NCI-H2107 treated with DMSO at 0.1 percent for 48 hours (cell line): ENCODE results near the gene TFR2.
A peak's percentile ranks its signal among the peaks of the same experiment; 100 is the strongest.

Source experiments
- DNase-seq: peaks from one replicate; lab custom pipeline; 2025; ENCODE audit not compliant: unreplicated experiment; lab: John Stamatoyannopoulos, UW

The TFR2 gene

DNA sequence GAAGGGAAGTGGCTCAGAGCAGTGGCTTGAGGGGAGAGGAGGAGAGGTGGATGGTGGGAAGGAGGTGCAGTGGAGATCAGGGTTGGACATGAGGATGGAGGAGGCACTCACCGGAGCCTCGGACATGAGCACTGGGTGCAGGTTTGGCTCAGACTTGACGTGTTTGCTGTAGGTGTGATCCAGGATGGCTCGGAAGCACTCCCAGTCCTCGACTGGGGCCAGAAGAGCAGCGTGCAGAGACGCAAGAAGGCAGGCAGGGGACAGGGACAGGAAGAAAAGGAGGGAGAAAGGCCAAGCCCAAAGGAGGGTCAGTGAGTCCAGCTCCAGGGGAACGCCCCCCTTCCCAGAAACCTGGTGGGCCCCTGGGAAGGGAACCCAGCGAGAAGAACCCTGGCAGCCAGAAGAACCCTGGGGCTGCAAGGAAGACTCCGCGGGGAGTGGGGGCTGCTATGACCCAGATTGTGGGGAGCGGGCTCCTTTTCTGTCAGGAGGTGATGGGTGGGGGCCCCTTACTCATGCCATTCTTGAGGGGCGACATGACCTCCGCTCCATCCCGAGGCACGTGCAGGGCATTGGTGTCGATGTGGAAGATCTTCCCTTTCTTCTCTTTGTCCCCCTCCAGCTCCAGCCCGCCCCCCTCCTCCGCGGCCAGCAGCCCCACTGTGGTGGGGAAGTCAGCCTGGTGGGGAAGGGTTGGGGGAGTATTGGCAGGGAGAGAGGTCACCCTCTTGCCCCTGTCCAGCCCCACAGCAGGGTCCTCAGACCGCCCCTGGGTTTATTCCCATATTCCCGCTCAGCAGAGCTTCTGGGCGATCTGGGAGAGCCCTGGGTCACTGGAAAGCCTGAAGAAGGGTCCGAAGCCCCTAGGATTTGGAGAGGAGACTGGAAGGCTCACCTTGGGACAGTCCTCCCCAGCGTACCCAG, 13.8 kb upstream of the TFR2 start:
- DNase-seq, result no peak

DNA sequence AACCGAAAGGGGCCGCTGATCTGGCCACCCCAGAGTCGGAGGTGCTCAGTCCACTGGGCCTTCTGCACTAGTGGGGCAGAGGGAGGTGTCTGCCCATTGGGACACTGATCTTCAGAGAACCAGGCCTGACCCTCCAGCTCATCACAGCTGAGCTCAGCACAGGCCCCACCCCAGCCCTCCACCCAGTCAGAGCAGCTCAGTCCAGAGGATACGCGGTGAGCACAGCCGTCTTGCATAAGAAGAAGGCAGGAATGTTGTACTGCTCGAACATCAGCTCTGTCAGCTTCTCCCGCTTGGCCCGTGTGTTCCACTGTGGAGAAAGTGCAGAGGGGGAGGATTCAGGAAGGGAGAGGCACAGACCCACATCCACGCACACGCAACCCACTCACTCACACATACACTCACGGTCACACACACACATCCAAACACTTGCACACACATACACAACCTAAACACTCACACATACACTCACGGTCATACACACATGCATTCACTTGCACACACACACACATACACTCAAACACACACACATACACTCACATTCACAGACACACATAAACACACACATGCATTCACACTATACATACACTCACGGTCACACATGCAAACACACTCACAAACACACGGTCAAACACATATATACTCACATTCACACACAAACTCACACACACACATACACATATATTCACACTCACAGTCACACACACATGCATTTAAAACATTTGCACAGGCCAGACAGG, 8.6 kb upstream of the TFR2 start:
- DNase-seq, result no peak

DNA sequence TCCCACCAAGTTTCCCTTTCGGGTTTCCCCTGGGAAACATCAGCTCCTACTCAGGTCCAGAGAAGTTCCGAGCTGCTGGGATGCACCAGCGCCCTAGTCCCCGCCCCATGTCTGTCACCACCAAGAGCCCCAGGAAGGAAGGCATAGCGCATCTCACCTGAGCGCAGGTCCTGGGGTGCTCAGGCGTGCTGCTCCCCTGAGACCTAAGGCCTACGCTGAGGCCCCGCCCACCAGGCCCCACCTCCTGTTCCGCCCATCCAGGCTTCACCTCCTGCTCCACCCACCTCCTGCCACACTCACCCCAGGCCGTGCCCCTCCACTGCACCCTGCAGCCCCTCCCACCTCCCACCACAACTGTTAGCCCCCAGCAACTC, 1.2 kb upstream of the TFR2 start:
- peak; percentile 19 for DNase-seq

DNA sequence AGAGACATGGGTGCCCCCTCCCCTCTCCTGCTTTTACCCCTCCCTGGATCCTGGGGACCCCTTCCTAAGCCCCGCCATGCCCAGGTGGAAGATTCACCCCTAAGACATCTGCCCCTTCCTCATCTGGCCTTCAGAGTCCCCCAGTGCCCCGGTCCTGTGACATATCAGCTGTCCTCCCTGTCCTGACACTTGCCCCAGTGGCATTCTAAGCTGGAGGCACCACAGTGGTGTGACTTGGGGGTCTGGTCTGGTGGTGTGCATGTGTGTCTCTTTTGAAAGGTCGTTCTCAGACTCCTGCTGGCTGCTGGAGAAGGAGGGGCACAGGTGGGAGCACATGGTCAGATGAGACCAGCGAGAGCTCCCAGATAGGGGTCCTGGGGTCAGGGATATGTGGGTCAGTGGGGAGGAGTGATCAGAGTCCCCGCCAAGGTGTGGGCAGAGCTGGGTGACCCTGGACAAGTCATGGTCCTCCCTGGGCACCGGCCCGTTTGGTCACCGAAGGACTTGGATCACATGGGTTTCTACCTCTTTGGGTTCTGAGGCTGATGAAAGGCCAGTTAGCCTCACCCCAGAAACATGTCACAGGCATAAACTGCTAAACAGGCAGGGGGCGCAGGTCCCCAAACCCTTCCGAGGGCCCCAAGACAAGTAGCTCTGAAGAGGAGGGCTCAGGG, 645 bp upstream of the TFR2 start:
- no peak for DNase-seq

DNA sequence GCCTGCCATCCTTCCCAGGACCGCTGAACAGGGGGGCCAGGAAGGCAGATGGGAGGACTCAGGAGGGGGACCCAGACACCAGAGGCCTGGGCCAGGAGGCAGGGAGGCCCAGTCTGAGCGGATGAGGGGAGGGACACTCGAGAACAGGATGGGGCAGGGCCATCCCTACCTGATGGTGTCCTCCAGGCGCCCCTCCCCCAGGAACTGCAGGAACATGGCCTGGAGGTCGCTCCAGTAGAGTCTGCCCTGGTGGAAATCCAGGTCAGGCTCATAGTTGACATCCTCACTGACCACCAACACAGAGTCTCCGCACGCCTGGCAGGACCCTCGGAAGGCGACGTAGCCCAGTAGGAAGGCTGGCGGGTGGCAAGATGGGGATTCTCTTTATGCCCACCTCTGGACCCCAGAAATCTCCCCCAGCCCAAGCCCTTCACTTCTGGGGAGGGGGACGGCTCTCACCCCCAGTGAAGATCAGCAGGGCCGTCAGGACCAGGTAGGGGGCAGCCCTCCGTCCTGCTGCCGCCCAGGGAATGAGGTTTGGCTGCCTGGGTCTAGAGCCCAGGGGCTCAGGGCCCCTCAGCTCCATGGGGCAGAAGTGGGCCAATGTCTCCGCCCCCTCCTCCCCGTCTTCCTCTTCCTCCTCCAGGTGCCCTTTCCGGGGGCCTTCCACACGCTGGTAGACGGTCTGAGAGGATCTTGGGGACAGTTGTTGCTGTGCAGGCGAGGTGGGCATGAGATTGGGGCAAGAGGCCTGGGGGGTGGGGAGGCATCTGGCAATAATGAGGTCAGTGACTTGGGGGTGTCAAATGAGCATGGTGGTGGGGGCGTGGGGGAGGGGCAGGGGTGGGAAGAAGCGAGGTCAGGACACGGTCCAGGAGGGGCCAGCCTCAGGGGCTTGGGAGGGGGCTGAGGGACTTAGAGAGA, 573 bp downstream of the TFR2 start:
- DNase-seq, result no peak

DNA sequence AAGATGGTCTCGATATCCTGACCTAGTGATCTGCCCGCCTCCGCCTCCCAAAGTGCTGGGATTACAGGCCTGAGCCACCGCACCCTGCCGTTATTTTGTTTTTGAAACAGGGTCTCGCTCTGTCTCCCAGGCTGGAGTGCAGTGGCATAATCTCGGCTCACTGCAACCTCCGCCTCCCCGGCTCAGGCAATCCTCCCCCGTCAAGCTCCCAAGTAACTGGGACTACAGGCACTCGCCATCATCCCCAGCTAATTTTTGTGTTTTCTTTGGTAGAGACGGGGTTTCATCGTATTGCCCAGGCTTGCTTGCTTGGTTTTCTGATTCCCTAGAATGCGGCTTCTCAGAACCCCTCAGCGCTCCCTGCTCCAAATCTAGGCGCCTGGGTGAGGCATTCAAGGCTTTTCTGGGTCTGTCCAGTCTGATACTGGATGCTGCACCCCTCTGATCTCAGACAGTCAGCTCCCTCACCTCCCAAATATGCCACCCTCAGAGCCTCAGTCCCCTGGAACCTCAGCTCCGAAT, 1.3 kb downstream of the TFR2 start:
- DNase-seq, result no peak

DNA sequence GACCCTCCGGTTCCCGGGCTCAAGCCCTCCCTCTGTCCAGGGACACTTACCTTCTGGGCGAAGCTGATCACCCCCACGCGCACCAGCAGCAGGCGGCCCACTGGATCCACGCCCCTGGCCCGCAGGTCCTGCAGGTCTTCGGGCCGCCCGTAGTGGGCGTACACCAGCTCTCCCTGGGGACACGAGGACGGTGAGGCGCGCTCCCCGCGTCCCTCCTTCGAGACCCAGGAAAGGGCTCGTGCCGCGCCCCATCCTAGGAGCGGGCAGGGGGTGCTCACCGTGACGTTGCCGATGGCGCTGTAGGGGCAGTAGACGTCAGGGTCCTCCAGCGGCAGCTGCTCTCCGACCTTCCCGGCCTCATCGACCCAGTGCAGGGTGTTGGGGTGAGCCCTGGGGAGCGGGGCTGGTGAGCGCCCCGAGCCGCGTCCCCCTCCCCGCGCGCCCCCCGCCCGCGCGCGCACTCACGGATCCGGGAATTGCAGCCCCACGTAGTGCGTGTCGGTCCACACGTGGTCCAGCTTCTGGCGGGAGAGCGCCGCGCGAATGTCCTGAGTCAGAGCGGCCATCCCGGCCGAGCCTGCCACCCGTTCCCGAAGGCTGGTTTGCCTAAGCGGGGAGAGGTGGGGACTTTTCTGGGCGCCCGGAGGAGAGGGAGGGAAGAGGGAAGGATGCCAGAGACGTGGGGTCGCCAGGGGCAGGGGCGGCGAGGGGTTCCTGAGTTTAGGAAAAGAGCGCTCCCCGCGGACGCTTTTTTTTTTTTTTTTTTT, 8.2 kb downstream of the TFR2 start:
- DNase-seq, result no peak

DNA sequence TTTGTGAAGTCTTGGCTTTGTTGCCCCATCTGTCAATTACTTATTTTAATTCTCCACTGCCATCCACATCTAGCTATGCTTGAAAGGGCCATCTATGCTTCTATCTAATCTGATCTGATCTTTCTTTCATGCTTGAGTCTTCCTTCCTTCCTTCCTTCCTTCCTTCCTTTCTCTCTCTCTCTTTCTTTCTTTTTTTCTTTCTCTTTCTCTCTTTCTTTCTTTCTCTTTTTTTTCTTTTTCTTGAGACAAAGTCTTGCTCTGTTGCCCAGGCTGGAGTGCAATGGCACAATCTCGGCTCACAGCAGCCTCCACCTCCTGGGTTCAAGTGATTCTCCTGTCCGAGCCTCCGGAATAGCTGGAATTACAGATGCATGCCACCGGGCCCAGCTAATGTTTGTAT, 11.3 kb downstream of the TFR2 start:
- no peak for DNase-seq

DNA sequence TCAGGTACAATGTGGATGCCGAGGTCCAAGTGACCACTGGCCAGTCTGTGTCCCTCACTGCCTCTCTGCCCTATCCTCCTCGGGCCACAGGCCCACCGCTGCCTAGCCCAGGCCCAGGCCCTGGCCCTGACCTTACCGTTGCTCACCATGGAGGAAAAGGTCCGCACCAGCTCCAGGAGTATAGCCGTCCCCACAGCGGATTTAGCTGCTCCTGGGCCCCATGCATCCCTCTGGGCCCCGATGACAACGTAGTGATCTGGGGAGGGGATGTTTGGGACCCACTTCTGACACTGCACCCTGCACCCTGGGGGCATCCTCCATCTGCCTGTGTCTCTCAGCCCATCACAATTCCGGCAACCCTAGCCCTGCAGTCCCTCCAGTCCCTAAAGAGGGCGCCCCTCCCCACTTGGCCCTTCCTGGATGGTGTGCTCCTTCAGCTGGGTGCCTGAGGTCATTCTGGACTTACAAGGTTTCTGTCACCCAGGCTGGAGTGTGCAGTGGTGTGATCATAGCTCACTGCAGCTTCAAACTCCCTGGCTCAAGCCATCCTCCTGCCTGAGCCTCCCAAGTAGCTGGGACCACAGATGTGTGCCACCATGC, 12.1 kb downstream of the TFR2 start:
- no peak for DNase-seq

DNA sequence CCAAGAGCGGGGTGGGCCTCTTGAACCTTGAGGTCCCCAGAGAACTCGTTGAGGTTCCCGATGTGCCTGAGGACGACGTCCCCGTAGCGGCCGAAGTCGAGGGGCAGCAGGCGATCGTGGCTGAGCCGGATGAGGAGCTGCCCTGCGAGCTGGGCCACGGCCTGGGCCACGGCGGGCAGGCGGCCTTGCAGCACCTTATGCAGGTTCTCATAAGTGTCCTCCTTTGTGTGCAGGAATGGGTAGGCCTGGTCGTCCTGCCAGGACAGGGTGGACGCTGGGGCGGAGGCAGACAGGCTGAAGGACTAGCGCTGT, 14.2 kb downstream of the TFR2 start:
- DNase-seq, result no peak

DNA sequence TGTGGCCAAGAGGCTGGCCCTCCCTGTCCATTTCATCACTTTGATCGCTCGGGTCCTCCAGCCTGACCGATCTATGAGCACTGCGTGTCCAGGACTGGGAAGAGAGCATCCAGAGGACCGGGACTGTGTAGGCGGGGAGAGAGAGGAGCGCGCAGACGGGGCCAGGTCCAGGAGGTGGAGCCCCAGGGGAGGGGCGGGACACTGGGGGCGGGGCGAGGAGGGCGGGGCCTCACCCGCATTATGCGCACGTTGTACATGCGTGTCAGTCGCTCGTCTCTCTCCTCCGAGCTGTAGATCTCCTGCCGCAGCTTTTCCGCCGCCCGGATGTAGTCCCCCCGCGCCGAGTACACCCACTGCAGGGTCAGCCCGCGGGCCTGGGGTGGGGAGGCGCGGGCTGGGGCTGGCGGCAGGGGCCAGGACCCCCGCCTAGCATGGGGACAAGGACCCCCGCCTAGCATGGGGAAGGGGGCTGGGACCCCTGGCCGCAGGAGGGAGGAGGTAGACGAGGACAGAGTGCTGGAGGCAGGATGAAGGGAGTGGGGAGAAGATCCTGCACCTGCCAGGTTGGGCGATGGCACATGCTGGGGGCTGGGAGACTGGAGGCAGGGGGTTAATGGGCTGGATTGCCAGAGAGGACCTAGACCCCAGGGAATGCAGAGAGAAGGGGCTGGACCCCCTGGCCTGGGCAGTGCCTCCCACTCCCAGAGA, 14.7 kb downstream of the TFR2 start:
- DNase-seq, result peak; percentile 46

DNA sequence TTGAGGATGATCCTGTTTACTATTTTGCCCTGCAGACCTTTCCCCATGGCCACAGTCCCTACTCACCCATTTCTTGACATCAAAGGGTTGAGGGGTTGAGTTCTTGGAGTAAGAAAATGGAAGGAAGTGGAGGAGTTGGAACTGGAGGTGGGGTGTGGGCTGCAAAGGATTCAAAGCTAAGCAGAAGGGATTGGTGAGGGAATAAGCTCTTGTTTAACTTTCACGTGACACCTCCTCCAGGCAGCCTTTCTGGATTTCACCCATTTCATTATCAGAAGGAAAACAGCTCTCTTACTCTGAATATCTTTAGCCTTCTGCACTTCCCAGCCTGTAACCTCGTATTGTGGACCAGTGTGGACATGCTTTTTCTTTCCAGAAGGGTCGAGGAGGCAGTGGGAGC, 15.3 kb downstream of the TFR2 start:
- no peak for DNase-seq

DNA sequence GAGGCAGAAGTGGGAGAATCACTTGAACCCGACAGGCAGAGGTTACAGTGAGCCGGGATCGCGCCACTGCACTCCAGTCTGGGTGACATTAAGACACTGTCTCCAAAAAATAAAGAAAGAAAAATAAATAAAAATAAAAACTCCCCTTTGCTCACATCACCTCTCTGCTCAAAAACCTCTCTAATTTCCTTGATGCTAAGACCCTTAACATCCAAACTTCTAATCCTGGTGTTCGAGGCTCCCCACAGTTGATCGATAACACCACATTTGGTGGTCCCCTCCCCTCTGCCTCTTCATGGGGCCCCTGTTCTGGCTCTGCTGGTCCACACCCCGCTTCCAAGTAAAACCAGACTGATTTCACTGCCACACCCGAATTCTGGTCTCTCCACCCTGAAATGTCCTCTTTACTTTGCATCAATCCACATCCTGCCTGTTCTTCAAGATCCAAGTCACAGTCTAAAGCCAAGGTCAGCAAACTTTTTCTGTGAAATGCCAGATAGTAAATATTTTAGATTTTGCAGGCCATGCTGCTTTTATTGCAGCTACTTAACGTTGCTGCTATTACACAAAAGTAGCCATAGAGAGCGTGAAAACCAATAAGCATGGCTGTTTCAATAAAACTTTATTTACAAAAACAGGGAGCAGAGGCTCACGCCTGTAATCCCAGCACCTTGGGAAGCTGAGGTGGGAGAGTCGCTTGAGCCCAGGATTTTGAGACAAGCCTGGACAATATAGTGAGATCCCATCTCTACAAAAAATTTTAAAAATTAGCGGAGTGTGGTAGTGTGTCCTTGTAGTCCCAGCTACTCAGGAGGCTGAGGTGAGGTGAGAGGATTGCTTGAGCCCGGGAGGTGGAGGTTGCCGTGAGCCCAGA, 17.2 kb downstream of the TFR2 start:
- DNase-seq, result no peak

DNA sequence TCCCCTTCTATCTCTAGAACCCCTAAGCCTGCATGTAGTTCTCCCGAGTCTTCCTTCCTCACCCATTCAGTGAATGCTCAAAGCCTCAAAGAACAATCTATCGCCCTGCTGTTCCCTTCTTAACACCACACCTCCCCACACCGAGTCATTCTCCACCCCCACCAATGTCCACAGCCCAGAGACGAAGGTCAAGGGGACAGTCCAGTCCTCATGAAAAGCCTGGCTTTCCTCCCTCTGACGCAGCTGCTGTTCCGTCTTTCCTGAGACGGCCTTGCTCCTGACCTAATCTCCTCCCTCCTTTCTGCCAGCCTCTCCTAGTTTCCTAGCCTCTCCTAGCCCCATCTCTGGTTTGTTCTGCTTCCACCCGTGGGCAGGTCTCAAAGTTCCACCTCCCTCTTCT, 19.8 kb downstream of the TFR2 start:
- DNase-seq, result no peak

DNA sequence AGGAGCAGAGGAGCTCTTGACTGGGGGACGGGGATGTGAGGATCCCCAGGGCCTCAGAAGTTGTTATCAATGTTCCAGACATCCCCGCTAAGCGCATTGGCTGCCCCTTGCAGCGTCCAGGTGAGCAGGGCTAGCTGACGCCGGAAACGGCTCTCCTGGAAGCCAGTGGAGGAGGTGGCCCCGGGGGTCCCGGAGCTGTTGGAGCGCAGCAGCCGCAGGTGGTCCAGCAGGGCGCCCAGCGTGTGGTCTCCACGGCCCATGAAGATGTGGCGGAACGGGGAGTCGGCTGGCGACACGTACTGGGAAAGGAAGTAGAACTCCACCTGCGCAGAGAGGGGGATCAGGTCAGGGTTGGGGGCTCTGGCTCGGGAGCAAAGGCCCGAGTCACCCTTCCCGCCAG, 20.5 kb downstream of the TFR2 start:
- DNase-seq, result no peak

DNA sequence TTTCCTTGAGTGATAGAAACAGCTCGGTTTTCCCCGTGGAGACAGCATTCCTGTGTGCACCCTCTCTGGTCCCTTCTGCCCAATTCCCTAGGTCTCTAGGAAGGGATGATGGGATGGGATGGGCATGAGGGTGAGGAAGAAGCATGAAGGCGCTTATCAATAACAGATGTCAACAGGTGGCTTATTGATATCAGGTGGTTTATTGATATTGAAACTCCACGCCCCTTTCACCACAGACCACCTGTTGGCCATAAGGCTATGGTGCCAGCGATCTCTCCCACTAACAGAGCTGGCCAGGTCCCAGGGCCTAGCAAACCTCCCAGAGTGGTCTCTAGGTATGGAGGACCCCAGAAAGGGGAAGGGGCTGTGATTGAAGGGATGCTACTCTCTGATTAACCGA, 21.1 kb downstream of the TFR2 start:
- DNase-seq, result no peak

DNA sequence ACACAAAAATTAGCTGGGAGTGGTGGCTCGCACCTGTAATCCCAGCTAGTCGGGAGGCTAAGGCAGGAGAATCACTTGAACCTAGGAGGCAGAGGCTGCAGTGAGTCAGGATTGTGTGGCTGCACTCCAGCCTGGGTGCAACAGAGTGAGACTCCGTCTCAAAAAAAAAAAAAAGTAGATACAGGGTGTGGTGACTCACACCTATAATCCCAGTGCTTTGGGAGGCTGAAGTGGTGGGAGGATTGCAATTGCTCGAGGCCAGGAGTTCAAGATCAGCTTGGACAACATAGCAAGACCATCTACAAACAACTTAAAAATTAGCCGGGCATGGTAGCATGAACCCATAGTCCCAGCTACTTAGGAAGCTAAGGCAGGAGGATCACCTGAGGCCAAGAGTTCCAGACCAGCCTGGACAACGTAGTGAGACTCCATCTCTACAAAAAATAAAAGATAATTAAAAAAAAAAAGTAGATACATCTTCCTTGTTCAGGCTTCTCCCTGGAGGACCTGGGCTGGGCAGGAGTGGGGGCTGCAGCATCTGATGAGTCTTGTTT, 27.0 kb downstream of the TFR2 start:
- DNase-seq, result no peak
